ENCODE measurements around the gene HES7. TPM values are rescaled to one million over a fixed set of nuclear protein-coding genes. Genes with fewer than 3 reads are reported as not detected.

Gene HES7
- total RNA-seq, 1 experiment from 2014 or later: 3.1 TPM

DNA sequence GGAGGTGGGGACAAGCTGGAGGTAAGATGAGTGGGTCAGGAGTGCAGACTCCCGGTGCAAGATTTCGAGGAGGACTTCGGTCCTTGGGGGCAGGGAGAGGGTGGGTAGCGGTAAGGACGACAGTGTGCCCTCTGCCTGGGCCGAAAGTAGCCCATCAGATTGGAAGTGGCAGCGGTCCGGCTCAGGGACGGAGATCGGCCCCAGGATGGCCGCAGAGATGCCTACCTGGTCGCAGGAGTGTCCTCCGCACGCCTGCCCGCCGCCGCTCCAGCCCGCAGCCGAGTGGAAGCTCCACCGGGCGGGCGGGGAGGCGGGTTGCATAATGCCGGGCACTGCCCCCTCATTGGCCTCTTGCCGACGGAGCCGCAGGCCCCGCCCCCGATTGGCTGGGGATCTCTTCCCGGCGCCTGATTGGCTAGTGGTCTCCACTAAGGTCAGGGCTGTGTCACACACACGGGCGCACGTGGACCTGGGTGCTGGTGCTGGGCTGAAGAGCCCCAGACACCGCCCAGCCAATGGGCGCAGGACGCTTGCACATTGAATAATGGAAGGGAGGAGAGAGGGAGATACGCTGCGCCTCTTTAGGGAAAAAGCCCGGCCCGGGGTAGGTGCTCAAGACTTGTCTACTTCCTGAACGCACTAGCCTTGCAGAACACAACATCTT is 28.3 kb upstream of the HES7 start, which contains the start of gene PER1 (continued):
- TF ChIP-seq ZNF121 (CRISPR knock-in tag; IDR thresholded peaks at IDR 0.05) (no peak), OVOL2 (CRISPR knock-in tag; IDR thresholded peaks at IDR 0.05; ENCODE audit: borderline replicate concordance) (no peak), ETV6 (CRISPR knock-in tag; IDR thresholded peaks at IDR 0.05) (peak; percentile 69; the same call in 1 of the 2 replicates), ATF3 (CRISPR knock-in tag; conservative IDR thresholded peaks at IDR 0.05) (no peak), SMAD4 (CRISPR knock-in tag; IDR thresholded peaks at IDR 0.05) (no peak), GRHL2 (CRISPR knock-in tag; IDR thresholded peaks at IDR 0.05; ENCODE audit: insufficient replicate concordance, severe bottlenecking) (no peak), ZNF263 (CRISPR knock-in tag; IDR thresholded peaks at IDR 0.05; ENCODE audit: low read depth) (no peak), SMAD3 (CRISPR knock-in tag; IDR thresholded peaks at IDR 0.05; ENCODE audit: borderline replicate concordance) (no peak), ELF4 (CRISPR knock-in tag; IDR thresholded peaks at IDR 0.05; ENCODE audit: low read depth) (no peak), ZNF423 (CRISPR knock-in tag; IDR thresholded peaks at IDR 0.05) (no peak), MXD4 (CRISPR knock-in tag; IDR thresholded peaks at IDR 0.05; ENCODE audit: borderline replicate concordance) (no peak), ZNF396 (CRISPR knock-in tag; IDR thresholded peaks at IDR 0.05; ENCODE audit: borderline replicate concordance) (no peak), CDX4 (CRISPR knock-in tag; IDR thresholded peaks at IDR 0.05; ENCODE audit: borderline replicate concordance) (no peak), ZBTB43 (CRISPR knock-in tag; IDR thresholded peaks at IDR 0.05) (peak; percentile 70; the same call in 1 of the 2 replicates), MYBL2 (CRISPR knock-in tag; IDR thresholded peaks at IDR 0.05) (peak; percentile 72; the same call in 1 of the 2 replicates), USF1 (CRISPR knock-in tag; IDR thresholded peaks at IDR 0.05) (peak; percentile 17; the same call in 1 of the 2 replicates), FOXP1 (CRISPR knock-in tag; IDR thresholded peaks at IDR 0.05; ENCODE audit: borderline replicate concordance) (peak; percentile 92), AFF4 (CRISPR knock-in tag; IDR thresholded peaks at IDR 0.05; ENCODE audit: borderline replicate concordance) (no peak), PRDM15 (CRISPR knock-in tag; IDR thresholded peaks at IDR 0.05) (no peak), HMGXB4 (CRISPR knock-in tag; IDR thresholded peaks at IDR 0.05) (no peak), NFYB (CRISPR knock-in tag; conservative IDR thresholded peaks at IDR 0.05; ENCODE audit: low read depth) (peak; percentile 82)
- TF ChIP-seq, protein P1, sequence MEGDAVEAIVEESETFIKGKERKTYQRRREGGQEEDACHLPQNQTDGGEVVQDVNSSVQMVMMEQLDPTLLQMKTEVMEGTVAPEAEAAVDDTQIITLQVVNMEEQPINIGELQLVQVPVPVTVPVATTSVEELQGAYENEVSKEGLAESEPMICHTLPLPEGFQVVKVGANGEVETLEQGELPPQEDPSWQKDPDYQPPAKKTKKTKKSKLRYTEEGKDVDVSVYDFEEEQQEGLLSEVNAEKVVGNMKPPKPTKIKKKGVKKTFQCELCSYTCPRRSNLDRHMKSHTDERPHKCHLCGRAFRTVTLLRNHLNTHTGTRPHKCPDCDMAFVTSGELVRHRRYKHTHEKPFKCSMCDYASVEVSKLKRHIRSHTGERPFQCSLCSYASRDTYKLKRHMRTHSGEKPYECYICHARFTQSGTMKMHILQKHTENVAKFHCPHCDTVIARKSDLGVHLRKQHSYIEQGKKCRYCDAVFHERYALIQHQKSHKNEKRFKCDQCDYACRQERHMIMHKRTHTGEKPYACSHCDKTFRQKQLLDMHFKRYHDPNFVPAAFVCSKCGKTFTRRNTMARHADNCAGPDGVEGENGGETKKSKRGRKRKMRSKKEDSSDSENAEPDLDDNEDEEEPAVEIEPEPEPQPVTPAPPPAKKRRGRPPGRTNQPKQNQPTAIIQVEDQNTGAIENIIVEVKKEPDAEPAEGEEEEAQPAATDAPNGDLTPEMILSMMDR (IDR thresholded peaks at IDR 0.05): no peak
